Measurements from ENCODE around the gene CPSF4. TPM values are rescaled to one million over a fixed set of nuclear protein-coding genes. Genes with fewer than 3 reads are reported as not detected.

CPSF4 gene
- total and polyA plus RNA-seq, 8 donors = 4.5 to 43.8 (median 27.2) TPM

DNA sequence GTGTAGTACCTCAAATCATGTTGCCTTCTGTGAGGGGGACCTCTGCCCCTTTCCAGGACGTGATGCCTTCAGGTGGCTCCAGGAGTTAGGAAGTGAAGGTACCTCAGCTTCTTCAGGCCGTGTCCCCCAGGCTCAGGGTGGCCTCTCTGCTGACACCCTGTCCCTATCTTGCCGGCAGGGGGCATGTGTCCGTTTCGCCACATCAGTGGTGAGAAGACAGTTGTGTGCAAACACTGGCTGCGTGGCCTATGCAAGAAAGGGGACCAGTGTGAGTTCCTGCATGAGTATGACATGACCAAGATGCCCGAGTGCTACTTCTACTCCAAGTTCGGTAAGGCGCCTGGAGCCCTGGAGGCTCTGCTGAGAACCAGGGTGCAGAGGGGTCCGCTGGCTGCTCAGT, 9.2 kb downstream of the CPSF4 start:
- no peak for DNase-seq
- intact Hi-C loops (cut with DNase I; ENCODE audit: low total_unique reads) = no loop called here
- Histone ChIP-seq H3K36me3 (peaks cover 40 to 100% (median 99%) of the 10 kb centered on the region in 4 donors), H3K4me3 (no peak overlapping the region), H3K4me1 (no peaks in the 10 kb centered on the region), H3K27me3 (no peaks in the 10 kb centered on the region), H3K27ac (no peak overlapping the region), H3K9me3 (no peaks in the 10 kb centered on the region)
- TF ChIP-seq EP300 (IDR thresholded peaks at IDR 0.05) (no peak), POLR2AphosphoS5 (IDR thresholded peaks at IDR 0.05) (no peak), POLR2A (IDR thresholded peaks at IDR 0.05) (no peak)
- TF ChIP-seq, protein P1, sequence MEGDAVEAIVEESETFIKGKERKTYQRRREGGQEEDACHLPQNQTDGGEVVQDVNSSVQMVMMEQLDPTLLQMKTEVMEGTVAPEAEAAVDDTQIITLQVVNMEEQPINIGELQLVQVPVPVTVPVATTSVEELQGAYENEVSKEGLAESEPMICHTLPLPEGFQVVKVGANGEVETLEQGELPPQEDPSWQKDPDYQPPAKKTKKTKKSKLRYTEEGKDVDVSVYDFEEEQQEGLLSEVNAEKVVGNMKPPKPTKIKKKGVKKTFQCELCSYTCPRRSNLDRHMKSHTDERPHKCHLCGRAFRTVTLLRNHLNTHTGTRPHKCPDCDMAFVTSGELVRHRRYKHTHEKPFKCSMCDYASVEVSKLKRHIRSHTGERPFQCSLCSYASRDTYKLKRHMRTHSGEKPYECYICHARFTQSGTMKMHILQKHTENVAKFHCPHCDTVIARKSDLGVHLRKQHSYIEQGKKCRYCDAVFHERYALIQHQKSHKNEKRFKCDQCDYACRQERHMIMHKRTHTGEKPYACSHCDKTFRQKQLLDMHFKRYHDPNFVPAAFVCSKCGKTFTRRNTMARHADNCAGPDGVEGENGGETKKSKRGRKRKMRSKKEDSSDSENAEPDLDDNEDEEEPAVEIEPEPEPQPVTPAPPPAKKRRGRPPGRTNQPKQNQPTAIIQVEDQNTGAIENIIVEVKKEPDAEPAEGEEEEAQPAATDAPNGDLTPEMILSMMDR (IDR thresholded peaks at IDR 0.05) = no peak
- 79 to 90% (median 88%) methylated on average over 9 to 10 of the region's 10 CpGs for WGBS, 5 donors

DNA sequence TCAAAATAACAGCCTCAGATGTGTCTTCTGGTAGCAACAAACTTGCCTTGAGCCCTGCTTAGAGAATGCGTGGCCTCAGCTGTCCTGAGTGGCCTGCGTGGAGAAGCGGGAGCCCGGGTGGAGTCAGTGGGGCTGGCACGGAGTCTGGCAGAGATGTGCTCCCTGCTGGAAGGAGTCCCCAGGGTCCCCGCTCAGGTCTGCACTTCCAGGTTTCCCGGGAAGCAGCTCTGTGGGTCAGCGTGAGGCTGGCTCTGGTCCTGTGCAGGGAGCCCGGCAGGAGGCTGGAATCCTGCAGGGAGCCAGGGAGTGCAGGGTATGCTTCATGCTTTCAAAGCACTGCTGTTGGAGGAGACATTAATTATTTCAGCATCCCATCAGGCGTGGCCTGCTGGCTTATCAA, 10.1 kb downstream of the CPSF4 start:
- no peak for DNase-seq
- Histone ChIP-seq H3K27me3 (no peaks in the 10 kb centered on the region), H3K4me1 (no peaks in the 10 kb centered on the region), H3K36me3 (peaks cover 44 to 100% (median 99%) of the 10 kb centered on the region in 4 donors), H3K27ac (no peak overlapping the region), H3K4me3 (no peak overlapping the region), H3K9me3 (no peaks in the 10 kb centered on the region)
- TF ChIP-seq EP300 (IDR thresholded peaks at IDR 0.05) = no peak
- no peak for TF ChIP-seq POLR2AphosphoS5 (IDR thresholded peaks at IDR 0.05)
- TF ChIP-seq, protein P1 (IDR thresholded peaks at IDR 0.05) = no peak
- WGBS, 5 donors = 89 to 94% (median 93%) methylated on average over 9 to 10 of the region's 10 CpGs
- intact Hi-C loops (cut with DNase I; ENCODE audit: low total_unique reads) = no loop called here

DNA sequence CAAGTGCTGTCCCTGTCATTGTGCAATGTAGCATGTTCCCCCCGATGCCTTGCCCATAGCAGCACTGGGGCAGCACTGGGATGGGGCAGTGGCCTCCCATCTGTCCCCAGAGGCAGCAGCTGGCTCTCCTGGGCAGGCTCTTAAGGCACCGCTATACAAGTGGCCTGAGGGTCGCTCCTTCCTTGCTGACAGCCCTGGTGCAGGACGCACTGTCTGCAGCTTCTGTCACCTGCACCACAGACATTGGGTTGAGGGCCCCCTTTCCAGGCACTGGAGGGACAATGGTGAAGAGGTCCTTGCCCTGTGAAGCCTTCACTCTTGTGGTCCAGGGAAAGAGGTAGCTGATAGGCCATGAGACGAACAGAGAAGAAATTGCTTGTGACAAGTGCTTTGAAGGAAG, 10.6 kb downstream of the CPSF4 start:
- no peaks in the 10 kb centered on the region for H3K27me3 ChIP-seq
- no peaks in the 10 kb centered on the region for H3K9me3 ChIP-seq
- TF ChIP-seq, protein P1 (IDR thresholded peaks at IDR 0.05) = no peak
- TF ChIP-seq POLR2AphosphoS5 (IDR thresholded peaks at IDR 0.05) = no peak
- no peak for TF ChIP-seq POLR2A (IDR thresholded peaks at IDR 0.05)
- TF ChIP-seq EP300 (IDR thresholded peaks at IDR 0.05) = no peak
- intact Hi-C loops (cut with DNase I; ENCODE audit: low total_unique reads) = no loop called here
- H3K36me3 ChIP-seq = peaks cover 49 to 100% (median 99%) of the 10 kb centered on the region in 4 donors
- WGBS, 5 donors = 89 to 98% (median 94%) methylated on average over 3 to 5 of the region's 5 CpGs
- no peak overlapping the region for H3K27ac ChIP-seq
- H3K4me1 ChIP-seq = no peaks in the 10 kb centered on the region
- H3K4me3 ChIP-seq = no peak overlapping the region
- DNase-seq = no peak

DNA sequence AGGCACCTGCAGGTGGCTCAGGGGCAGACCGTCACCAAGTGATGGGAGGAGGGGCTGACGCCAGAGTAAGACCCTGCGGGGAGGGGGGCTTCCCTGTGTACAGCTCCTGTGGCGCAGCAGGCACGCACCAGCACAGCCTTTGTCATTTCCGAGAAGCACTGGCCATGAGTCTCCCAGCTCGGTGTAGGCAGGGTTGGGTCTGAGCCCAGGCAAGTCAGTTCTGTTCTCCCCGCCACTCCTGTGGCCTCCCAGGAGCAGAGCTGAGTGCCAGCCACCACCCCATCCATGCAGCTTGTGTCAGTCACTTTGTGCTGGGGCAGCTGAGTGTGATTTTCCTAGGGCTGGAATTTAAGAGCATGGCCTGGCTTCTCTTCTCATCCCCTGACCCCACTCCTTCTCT, 13.2 kb downstream of the CPSF4 start:
- no peak for DNase-seq
- 80 to 93% (median 88%) methylated on average over 1 to 8 of the region's 8 CpGs for WGBS, 5 donors
- H3K27ac ChIP-seq = no peak overlapping the region
- H3K36me3 ChIP-seq = peaks cover 67 to 100% (median 100%) of the 10 kb centered on the region in 4 donors
- intact Hi-C loops (cut with DNase I; ENCODE audit: low total_unique reads) = no loop called here
- H3K9me3 ChIP-seq = no peaks in the 10 kb centered on the region
- H3K4me3 ChIP-seq = no peak overlapping the region
- no peaks in the 10 kb centered on the region for H3K27me3 ChIP-seq
- no peaks in the 10 kb centered on the region for H3K4me1 ChIP-seq
- TF ChIP-seq POLR2AphosphoS5 (IDR thresholded peaks at IDR 0.05) (no peak), EP300 (IDR thresholded peaks at IDR 0.05) (no peak), POLR2A (IDR thresholded peaks at IDR 0.05) (no peak)
- TF ChIP-seq, protein P1 (IDR thresholded peaks at IDR 0.05) = no peak

Measured in stomach (tissue), 9 donors.